ENCODE data around the gene CAMSAP1.

The CAMSAP1 gene

DNA sequence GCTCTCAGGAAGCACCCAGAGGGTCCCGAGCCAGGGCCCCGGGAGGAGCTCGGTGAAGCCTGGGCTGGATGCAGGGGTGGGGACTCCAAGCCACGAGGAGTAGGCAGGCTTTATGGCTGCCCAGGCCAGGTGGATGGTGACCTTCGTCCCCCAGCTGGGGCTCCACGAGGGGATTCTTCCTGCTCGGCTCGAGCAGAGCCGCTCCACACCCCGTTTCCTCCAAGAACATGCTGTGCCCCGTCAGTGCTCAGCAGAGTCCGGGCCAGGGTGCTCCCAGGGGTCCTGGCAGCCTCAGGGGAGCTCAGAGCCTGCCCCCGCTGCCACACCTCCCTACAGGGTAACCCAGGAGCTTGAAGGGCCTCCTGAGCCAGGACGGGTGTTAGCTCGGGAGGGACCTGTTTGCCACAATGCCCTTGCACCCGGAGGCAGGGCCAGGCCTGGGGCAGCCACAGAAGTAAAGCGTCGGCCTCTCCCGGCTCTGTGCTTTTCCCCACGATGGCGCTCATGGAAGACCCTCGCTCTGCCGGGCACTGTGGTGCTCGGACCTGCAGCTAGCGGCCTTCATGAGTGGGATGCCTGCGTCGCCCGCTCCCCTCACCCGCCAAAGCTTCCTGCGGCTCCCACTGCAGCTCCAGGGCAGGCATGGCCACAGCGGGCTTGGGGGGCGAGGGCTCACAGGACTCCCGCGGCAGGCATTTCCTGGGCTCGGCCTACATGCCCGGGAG, 118.6 kb downstream of the CAMSAP1 start:
- no peak overlapping the region for H3K27ac ChIP-seq
- TF ChIP-seq, protein P1, sequence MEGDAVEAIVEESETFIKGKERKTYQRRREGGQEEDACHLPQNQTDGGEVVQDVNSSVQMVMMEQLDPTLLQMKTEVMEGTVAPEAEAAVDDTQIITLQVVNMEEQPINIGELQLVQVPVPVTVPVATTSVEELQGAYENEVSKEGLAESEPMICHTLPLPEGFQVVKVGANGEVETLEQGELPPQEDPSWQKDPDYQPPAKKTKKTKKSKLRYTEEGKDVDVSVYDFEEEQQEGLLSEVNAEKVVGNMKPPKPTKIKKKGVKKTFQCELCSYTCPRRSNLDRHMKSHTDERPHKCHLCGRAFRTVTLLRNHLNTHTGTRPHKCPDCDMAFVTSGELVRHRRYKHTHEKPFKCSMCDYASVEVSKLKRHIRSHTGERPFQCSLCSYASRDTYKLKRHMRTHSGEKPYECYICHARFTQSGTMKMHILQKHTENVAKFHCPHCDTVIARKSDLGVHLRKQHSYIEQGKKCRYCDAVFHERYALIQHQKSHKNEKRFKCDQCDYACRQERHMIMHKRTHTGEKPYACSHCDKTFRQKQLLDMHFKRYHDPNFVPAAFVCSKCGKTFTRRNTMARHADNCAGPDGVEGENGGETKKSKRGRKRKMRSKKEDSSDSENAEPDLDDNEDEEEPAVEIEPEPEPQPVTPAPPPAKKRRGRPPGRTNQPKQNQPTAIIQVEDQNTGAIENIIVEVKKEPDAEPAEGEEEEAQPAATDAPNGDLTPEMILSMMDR (conservative IDR thresholded peaks at IDR 0.05; ENCODE audit: low read depth), result no peak
- ChIA-PET CTCF (interaction anchor here (0.6 to 1.7 kb wide), 4 partner anchors 9 to 334 kb away, joined by 3 to 9 read pairs (median 4); partner anchors contain the start of gene KCNT1), POLR2A (ENCODE audit: low non-redundant PET) (no interaction called here)
- DNase-seq (ENCODE audit: low spot score), result no peak

GRCh38 chr9:135787776-135788575, 119.4 kb downstream of the CAMSAP1 start:
- no peak for DNase-seq (ENCODE audit: low spot score)
- ChIA-PET CTCF (interaction anchor here (0.6 to 1.7 kb wide), 4 partner anchors 10 to 334 kb away, joined by 3 to 9 read pairs (median 4); partner anchors contain the start of gene KCNT1), POLR2A (ENCODE audit: low non-redundant PET) (no interaction called here)
- TF ChIP-seq, protein P1 (conservative IDR thresholded peaks at IDR 0.05; ENCODE audit: low read depth), result no peak
- no peak overlapping the region for H3K27ac ChIP-seq

DNA sequence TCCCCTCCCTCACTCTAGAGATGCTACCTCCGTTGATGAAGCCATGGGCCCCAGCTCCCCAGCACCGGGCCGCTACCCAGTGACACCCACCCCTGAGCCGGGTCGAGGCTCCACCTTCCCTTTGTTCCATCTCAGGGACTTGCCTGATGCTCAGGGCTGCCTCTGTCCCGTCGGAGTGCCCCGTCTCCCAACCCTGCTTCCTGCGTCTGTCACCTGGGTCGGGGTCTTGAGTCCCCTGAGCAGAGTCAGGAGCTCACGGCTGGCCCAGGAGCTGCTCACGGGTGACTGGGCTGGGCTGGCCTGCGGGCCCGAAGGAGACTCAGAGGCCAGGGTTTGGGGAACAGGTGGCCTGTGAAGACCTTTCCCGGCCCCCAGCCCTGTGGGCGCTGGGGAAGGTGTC, 120.0 kb downstream of the CAMSAP1 start:
- H3K27ac ChIP-seq, result no peak overlapping the region
- ChIA-PET CTCF (interaction anchor here (0.6 to 1.7 kb wide), 3 partner anchors 10 to 283 kb away, joined by 4 to 9 read pairs (median 6); no protein-coding TSS in a partner anchor), POLR2A (ENCODE audit: low non-redundant PET) (no interaction called here)
- TF ChIP-seq, protein P1 (conservative IDR thresholded peaks at IDR 0.05; ENCODE audit: low read depth), result no peak
- no peak for DNase-seq (ENCODE audit: low spot score)

DNA sequence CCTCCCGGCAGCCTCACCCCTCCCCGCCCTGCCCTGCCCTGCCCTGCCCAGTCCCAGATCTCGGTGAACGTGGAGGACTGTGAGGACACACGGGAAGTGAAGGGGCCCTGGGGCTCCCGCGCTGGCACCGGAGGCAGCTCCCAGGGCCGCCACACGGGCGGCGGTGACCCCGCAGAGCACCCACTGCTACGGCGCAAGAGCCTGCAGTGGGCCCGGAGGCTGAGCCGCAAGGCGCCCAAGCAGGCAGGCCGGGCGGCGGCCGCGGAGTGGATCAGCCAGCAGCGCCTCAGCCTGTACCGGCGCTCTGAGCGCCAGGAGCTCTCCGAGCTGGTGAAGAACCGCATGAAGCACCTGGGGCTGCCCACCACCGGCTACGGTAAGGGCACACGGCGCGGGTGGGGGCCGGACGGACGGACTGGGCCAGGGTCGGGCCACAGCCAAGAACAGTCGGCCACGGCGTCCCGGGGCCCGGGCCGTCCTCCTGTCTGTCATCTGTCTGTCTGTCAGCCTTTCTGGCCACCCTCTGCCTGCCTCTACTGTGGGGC, 121.1 kb downstream of the CAMSAP1 start:
- TF ChIP-seq, protein P1 (conservative IDR thresholded peaks at IDR 0.05; ENCODE audit: low read depth), result no peak
- ChIA-PET CTCF (interaction anchor here (0.6 kb wide), 1 partner anchor 215 kb away, joined by 5 read pairs; no protein-coding TSS in a partner anchor), POLR2A (ENCODE audit: low non-redundant PET) (no interaction called here)
- DNase-seq (ENCODE audit: low spot score), result no peak
- no peak overlapping the region for H3K27ac ChIP-seq

GRCh38 chr9:135785013-135785575, 122.3 kb downstream of the CAMSAP1 start:
- ChIA-PET POLR2A (ENCODE audit: low non-redundant PET) (no interaction called here), CTCF (no interaction called here)
- no peak for DNase-seq (ENCODE audit: low spot score)
- H3K27ac ChIP-seq, result no peak overlapping the region
- TF ChIP-seq, protein P1 (conservative IDR thresholded peaks at IDR 0.05; ENCODE audit: low read depth), result no peak
